ENCODE data around the gene TMEM245.

Gene TMEM245

GRCh38 chr9:109020581-109021511 is 98.9 kb downstream of the TMEM245 start:
- no peak for DNase-seq

- DNase-seq = no peak
Measured at GRCh38 chr9:109020113-109020512, 99.6 kb downstream of the TMEM245 start.

DNA sequence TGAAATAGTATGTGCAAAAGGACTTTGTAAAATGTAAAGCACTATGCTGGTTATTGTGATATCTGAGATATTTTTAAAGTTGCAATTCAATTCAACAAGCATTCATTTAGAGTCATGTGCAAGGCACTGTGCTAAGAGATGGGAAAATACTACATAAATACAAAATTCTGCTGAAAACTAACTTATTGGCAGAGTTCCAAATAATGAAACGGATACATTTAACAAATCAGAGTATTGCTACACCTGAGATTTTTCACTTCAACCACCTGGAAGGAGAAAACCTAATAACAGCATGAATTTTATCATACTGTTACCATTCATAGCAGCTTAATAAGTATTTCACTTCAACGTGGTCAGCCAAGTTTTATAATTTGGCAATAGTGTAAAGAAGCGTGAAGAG is 100.3 kb downstream of the TMEM245 start:
- DNase-seq = no peak

DNA sequence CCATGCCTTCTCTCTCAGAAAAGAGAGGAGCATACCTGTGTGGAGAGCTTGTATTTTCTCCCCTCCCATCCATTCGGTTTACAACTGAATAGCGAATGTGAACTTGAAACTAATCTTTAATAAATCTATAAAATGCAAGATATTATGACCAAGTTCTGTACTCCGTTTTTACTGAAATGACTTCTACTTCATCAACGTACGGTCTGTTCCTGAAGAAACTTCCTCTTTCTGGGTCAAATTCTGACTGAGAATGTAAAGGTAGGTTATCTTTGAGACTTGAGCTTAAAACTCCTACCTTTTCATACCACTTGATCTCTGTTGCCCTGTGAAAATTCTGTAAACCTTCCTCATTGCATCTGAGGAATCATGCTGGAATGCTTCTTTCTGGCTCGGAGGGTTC is 102.3 kb downstream of the TMEM245 start:
- no peak for DNase-seq

- DNase-seq = no peak
Measured at GRCh38 chr9:109017061-109017460, 102.7 kb downstream of the TMEM245 start.

DNA sequence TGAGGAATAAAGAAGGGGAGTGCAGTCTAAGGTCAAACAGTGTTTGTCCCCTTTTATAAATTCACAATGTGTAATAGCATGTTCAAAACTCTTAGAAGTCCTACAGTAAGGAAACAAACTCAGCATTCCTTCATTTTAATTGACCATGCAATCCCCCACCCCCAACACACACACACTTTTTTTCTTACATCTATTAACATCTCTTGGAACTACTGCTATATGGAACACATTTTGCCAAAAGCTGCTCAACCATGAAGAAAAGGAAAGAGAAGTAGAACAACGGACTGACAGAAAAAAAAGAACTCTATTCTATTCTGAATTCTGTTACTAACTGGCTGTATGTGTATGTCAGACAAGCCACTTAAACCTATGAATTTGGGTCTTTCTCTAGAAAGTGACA is 103.6 kb downstream of the TMEM245 start:
- DNase-seq = no peak

DNA sequence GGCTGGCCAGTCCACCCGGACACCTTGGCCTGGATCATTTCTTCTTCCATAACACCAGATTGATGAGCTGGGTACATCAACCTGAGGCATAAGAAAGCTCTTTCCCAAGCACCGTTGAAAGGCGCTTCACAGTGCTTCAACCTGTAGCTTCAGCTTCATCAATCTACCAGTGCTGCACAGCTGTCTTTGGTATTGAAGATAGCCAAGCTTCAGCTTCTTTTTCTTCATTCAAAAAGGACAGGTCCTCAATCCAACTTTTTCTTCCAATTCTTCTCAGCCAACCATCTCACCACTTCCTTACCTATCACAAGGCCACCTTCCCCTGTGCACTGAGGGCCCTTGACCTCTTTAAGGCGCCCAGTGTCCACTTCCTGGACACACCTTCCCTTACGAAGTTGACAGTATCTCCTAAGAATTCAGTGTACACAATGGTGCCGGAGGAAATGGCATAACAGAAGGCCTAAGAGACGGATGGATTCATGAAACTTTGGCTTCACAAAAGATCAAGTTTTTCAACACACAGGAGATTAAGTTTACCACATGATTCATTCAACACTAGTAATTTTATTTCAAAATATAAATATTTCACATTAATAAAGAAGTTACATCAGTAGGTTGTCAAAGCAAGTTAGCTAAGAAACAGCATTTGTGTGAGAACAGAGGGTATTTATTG is 105.0 kb downstream of the TMEM245 start:
- no peak for DNase-seq

DNA sequence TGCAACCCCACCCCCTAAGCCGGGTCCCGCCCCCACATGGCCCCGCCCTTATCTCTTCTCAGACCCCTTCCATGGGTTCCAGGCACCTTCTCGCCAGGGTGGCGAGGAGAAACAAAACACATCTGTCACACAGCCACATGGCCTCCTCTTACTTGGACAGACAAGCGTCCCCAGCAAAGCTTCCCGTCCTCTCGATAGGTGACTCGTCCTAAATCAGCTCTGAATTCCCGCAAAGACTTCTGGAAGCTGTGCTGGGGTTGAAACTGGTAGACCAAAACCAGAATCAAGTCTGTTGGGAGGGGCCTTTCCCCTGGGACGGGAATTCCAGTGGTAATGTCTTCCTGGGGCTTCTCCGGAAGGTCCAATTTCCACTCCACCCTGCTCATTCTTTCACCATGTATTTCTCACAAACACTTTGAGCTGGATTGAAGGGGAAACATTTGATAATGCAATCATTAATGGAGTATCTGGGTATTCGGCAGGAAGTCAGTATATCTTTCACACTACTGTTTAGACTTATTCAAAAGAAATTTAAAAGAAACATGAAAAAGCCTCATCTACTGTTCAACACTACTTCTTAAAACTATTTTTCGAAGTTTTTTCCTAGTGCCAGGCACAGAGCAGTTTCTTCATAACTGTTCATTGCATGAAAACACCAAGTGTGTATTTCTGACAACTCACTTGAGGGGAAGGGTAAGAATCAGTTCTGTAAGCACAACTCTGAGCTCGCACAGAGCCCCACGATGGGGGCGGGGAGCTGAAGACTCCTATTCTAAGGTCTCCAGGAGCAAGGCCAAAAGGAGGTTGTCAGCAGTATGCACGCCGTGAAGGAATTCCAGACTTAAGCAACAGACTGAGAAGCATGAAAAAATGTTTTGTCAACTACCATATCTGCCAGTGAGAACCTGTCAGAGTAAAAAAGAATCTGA is 105.8 kb downstream of the TMEM245 start:
- no peak for DNase-seq

DNA sequence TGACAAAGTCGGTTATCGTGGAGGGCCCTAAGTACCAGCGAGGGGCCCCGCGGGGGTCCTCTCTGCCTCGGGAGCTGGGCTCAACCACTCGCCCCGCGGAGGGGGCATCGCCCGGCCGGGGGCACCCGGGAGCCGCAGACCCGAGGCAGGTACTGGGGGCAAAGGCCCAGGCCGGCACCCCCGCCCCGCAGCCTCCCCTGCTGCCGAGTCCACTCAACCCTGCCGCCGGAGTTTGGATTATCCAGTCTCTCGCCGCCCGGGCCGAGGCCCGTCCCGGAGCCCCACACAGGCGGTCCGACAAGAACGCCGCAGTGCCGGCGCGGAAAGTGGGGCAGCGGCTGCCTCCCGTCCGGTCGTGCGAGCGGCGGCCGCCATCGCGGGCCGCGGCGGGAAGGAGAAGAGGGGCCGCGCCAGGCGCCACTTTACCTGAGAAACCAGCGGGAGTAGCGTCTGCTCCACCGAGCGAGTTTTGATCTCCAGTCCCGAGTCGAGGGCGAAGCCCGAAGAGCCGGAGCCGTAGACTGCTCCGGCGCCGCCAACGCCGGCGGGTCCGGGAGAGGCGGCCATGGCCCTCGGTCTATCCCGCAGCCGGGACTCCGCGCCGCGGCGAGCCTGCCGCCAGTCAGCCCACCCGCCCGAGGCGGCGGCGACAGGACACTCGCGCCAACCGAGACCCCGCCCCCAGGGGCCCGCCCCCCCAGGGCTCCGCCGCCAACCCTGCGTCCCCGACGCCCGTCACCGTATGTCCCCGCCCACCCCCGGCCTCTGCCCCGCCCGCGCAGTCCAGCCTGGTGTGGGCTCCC is 106.7 kb downstream of the TMEM245 start, which contains the start of gene CTNNAL1:
CTNNAL1 (minus strand) TSS at position 624 of the 803 bp plus-strand sequence; CDS start at position 567, 57 bp downstream.
- peak; percentile 45 for DNase-seq

- peak; percentile 7 for DNase-seq
Measured at GRCh38 chr9:109012009-109012875, 107.5 kb downstream of the TMEM245 start.

GRCh38 chr9:109011231-109011671 is 108.5 kb downstream of the TMEM245 start:
- DNase-seq = no peak

- no peak for DNase-seq
Measured at GRCh38 chr9:109010746-109011145, 109.0 kb downstream of the TMEM245 start.

- DNase-seq = no peak
Measured at GRCh38 chr9:109005678-109006077, 114.1 kb downstream of the TMEM245 start.

- no peak for DNase-seq
Measured at GRCh38 chr9:109003116-109003515, 116.6 kb downstream of the TMEM245 start.

- DNase-seq = no peak
Measured at GRCh38 chr9:109002141-109002540, 117.6 kb downstream of the TMEM245 start.

DNA sequence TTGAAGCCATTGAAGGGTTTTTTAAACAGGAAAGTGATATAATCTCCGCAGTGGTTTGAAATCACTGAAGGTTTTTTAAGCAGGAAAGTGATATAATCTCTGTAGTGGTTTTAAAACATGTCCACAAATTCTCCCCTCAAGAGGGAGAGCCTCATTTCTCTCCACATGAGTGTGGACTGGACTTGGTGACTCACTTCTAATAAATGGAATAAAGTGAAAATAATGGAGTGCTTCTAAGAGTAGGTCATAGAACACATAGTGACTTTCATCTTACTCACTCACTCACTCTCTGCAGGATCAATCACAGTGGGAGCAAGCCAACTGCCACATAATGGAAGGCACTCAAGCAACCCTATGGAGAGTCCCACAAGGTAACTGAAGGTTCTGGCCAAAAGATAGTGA is 118.5 kb downstream of the TMEM245 start:
- DNase-seq = no peak

DNA sequence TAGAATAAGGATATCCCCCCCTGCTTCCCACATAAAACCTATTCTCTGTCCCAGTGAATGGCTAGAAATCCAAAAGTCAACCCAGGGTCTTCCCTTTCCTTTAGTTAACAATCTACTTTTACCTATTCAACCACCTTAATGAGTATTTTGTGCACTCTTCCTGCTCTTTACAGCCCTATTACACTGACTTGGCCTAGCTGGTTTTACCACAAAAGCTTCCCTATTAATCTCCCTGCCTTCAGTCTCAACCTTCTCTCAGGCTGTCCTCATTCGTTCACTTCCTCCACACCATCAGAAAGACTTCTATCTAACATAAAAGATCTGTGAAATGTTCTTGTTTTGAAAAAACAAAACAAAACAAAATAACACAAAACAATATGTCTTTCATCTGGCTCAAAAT is 122.6 kb downstream of the TMEM245 start:
- DNase-seq = no peak

DNA sequence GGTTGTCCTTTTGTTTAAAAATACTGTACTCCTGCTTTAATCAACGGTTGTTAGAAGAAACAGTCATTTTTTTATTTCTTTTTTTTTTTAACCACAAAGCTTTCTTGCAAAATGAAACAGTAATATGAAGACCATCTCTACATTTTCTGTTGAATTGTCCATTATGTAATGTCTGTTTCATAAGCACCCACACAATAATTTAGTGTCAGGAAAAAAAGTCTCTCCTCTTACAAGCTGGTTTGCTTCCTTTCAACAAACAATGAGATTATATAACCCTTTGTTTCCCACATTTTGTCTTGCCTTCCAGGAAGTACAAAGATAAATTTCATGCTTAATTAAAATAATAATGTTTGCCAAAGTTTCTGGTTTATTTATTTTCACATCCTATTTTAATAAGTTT is 123.1 kb downstream of the TMEM245 start:
- no peak for DNase-seq

DNA sequence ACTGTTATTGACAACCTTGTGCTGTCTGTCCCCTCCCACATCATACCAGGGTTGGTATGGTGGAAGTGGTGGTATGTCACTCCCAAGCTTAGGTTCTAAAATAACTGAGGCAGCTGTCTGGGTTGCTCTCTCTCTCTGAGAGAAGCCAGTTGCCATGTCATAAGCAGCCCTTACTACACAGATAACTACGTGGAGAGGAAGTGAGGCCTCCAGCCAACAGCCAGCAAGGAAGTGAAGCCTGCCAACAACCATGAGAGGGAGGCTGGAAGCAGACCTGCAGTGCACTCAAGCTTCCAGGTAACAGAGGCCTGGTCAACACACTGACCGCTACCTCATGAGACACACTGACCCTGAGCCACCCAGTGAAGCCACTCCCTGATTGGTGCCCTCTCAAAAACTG is 125.1 kb downstream of the TMEM245 start:
- no peak for DNase-seq

- DNase-seq = no peak
Measured at GRCh38 chr9:108991479-108991878, 128.3 kb downstream of the TMEM245 start.

GRCh38 chr9:108983885-108984284 is 135.9 kb downstream of the TMEM245 start:
- no peak for DNase-seq
